ENCODE measurements around the gene C1orf74.

DNA sequence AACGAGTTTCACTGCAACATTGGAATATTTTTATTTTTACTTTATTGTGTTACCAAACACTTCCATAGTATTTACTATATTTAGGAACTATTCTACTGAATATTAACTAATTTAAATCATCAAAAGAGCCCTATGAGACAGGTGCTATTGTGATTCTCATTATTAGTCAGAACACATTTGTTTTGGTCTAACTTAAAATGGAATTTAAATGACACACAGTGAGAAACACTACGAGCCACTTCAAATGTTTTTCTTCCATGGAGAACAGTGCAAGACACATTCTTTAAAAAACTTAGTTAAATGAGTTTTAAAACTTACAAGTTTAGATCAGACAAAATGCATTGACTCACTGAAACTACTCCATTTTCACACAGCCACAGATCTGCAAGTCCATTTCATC lies 35.2 kb downstream of the C1orf74 start:
- TF ChIP-seq EZH2 (IDR thresholded peaks at IDR 0.05; ENCODE audit: insufficient read depth, low read length) (no peak), CTCF (IDR thresholded peaks at IDR 0.05; ENCODE audit: insufficient read depth, low read depth, low read length) (no peak)

All from astrocyte (in vitro differentiated cells and primary cell).